K562 (cell line): ENCODE results near the gene AGA. TPM values are rescaled to one million over a fixed set of nuclear protein-coding genes. Genes with fewer than 3 reads are reported as not detected.
A peak's percentile ranks its signal among the peaks of the same experiment; 100 is the strongest.

Source experiments
- ADNP ChIP-seq: fragments of 200-800 bp; sonication (Bioruptor generic); IDR thresholded peaks from 2 replicates; pipeline ENCODE4 v1.6.1; 2016; ENCODE audit warnings: missing genetic modification characterization, missing compliant biosample characterization
- BRF1 ChIP-seq: IDR thresholded peaks from 3 replicates; pipeline ENCODE4 v1.6.1; 2011; ENCODE audit warnings: borderline replicate concordance, mild to moderate bottlenecking; ENCODE audit not compliant: insufficient read length; ENCODE audit errors: extremely low read depth
- CCNT2 ChIP-seq: IDR thresholded peaks from 2 replicates; pipeline ENCODE4 v1.6.1; 2011; ENCODE audit warnings: borderline replicate concordance, low read depth, mild to moderate bottlenecking, moderate library complexity, mixed read lengths, low read length; ENCODE audit not compliant: insufficient read length; ENCODE audit errors: extremely low read depth
- DNMT1 ChIP-seq: fragments of 450-650 bp; IDR thresholded peaks from 2 replicates; pipeline ENCODE4 v1.6.1; 2016; ENCODE audit warnings: antibody characterized with exemption, mild to moderate bottlenecking
- HSF4 ChIP-seq: fragments of 250-450 bp; sonication (Bioruptor Pico); IDR thresholded peaks from 2 replicates; pipeline ENCODE4 v2.1.2; 2022; ENCODE audit warnings: mild to moderate bottlenecking, moderate library complexity, borderline replicate concordance
- MEF2A ChIP-seq: IDR thresholded peaks from 2 replicates; pipeline ENCODE4 v1.6.1; 2011; ENCODE audit warnings: low read depth, mild to moderate bottlenecking, low read length, moderate library complexity; ENCODE audit not compliant: control insufficient read depth
- NFE2L1 ChIP-seq: fragments of 450-650 bp; IDR thresholded peaks from 2 replicates; pipeline ENCODE4 v1.6.1; 2016; ENCODE audit warnings: missing genetic modification characterization, low read depth, mild to moderate bottlenecking, missing compliant biosample characterization, moderate library complexity, borderline replicate concordance
- PHTF2 ChIP-seq: fragments of 250-450 bp; sonication (Bioruptor Pico); IDR thresholded peaks from 2 replicates; pipeline ENCODE4 v1.5.0; 2021; ENCODE audit warnings: mild to moderate bottlenecking
- STAG1 ChIP-seq: sonication (generic); formaldehyde crosslinking; IDR thresholded peaks from 2 replicates; pipeline ENCODE4 v1.5.0; 2020; ENCODE audit warnings: missing genetic modification reagents, borderline replicate concordance
- ZBTB7A ChIP-seq: IDR thresholded peaks from 2 replicates; pipeline ENCODE4 v1.6.1; 2011; ENCODE audit warnings: low read depth, mild to moderate bottlenecking, low read length, moderate library complexity, borderline replicate concordance; ENCODE audit not compliant: control insufficient read depth
- ZC3H11A ChIP-seq: IDR thresholded peaks from 2 replicates; pipeline ENCODE4 v1.6.1; 2012; ENCODE audit warnings: low read depth, low read length, improper control_type of control experiment
- ZNF764 ChIP-seq: fragments of 250-450 bp; sonication (Bioruptor Pico); IDR thresholded peaks from 2 replicates; pipeline ENCODE4 v1.4.0; 2020; ENCODE audit warnings: low read depth, mild to moderate bottlenecking, moderate library complexity
- polyA plus RNA-seq, 8 experiments: library from polyadenylated mRNA; depleted of rRNA in 4 of 8; stranded (reverse) in 5 of 8; unstranded in 3 of 8; fragments of >200 nt; fragmentation: Nextera tagmentation in 2 of 8; fragmentation: Illumina TruSeq in 1 of 8; extraction: Ambion mirVana in 2 of 8; extraction: Trizol in 1 of 8; gene quantifications; 2 replicates each; pipeline versions ENCODE4 v1.2.1 to v1.2.3, GENCODE V29; 2011 to 2014; ENCODE audit warnings: inconsistent platforms in 1 of 8, missing spikeins in 1 of 8
- total RNA-seq, 7 experiments: library from RNA; depleted of rRNA in 6 of 7; stranded (reverse); fragments of >200 nt in 6 of 7; fragmentation: Illumina TruSeq in 2 of 7; extraction: Trizol in 2 of 7; gene quantifications; 2 replicates each; pipeline versions ENCODE4 v1.2.1 to v1.2.3, GENCODE V29; 2011 to 2021; ENCODE audit warnings: low replicate concordance in 1 of 7
- TF ChIP-seq, protein P1 (sequence below), 3 experiments: fragments of 200-800 bp in 1 of 3; fragments of 250-450 bp in 1 of 3; fragments of 450-650 bp in 1 of 3; sonication (Bioruptor Pico) in 1 of 3; sonication (Bioruptor generic) in 1 of 3; formaldehyde crosslinking in 1 of 3; IDR thresholded peaks; 2 replicates each; pipeline versions ENCODE4 v1.6.1 to v1.8.0; 2016 to 2022; ENCODE audit warnings: mild to moderate bottlenecking in 2 of 3, missing genetic modification characterization in 2 of 3, missing compliant biosample characterization in 1 of 3, moderate library complexity in 1 of 3
- TF ChIP-seq, protein P2 (sequence below): fragments of 450-650 bp; formaldehyde crosslinking; IDR thresholded peaks from 2 replicates; pipeline ENCODE4 v1.4.0; 2020; ENCODE audit warnings: mild to moderate bottlenecking, moderate library complexity
- TF ChIP-seq, protein P3 (sequence below): sonication (generic); formaldehyde crosslinking; IDR thresholded peaks from 2 replicates; pipeline ENCODE4 v1.8.0; 2022; ENCODE audit warnings: mild to moderate bottlenecking, missing genetic modification reagents
- TF ChIP-seq, protein P4 (sequence below): fragments of 450-650 bp; IDR thresholded peaks from 2 replicates; pipeline ENCODE4 v1.6.1; 2016; ENCODE audit warnings: low read depth, mild to moderate bottlenecking, moderate library complexity
- TF ChIP-seq, protein P5 (sequence below): fragments of 250-450 bp; sonication (Bioruptor Pico); IDR thresholded peaks from 2 replicates; pipeline ENCODE4 v1.5.0; 2021; ENCODE audit warnings: mild to moderate bottlenecking, borderline replicate concordance

The AGA gene
- total and polyA plus RNA-seq, 9 of the 15 experiments (the other 6 are each of a cell fraction or from before 2014, with no cell fraction given) = 8.5 to 25.0 (median 12.6) TPM

DNA sequence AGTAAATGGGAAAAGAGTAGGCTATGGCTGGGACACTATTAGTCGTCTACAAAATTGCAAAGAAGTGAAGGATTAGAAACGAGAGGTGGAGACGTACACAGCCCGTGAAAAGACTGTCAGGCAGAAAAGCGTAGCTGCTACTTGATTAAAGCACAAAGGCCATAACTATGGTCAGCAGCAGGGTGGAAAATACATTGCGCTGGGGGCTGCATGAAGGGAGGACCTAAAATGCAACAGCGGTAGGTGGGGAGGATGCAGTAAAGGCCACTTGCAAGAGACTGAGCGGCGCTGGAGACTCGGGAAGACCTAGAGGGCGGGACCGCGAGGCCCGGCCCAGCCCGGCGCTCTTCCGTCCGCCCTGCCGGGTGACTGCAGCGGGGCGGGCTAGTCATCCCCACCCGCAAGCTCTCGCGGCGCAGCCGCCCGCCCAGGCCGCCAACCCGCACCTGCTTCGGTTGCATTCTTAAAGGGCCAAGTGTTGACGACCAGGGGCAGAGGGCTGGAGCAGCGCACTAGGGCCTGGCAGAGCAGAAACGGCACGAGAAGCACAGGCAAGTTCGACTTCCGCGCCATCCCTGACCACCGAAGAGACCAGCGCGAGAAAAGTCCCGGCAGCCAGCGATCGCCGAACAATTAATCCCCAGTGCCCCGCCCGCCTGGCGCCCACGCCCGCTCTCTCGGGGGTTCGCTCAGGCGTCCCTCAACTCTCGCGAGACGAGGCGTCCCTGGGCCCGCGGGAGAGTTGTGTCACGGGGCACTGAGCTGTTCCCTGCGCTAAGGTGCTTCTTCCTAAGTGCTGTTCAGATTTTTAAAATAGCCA, at the start of gene AGA (continued):
- no peak for TF ChIP-seq MEF2A
- no peak for TF ChIP-seq DNMT1
- TF ChIP-seq, protein P1, sequence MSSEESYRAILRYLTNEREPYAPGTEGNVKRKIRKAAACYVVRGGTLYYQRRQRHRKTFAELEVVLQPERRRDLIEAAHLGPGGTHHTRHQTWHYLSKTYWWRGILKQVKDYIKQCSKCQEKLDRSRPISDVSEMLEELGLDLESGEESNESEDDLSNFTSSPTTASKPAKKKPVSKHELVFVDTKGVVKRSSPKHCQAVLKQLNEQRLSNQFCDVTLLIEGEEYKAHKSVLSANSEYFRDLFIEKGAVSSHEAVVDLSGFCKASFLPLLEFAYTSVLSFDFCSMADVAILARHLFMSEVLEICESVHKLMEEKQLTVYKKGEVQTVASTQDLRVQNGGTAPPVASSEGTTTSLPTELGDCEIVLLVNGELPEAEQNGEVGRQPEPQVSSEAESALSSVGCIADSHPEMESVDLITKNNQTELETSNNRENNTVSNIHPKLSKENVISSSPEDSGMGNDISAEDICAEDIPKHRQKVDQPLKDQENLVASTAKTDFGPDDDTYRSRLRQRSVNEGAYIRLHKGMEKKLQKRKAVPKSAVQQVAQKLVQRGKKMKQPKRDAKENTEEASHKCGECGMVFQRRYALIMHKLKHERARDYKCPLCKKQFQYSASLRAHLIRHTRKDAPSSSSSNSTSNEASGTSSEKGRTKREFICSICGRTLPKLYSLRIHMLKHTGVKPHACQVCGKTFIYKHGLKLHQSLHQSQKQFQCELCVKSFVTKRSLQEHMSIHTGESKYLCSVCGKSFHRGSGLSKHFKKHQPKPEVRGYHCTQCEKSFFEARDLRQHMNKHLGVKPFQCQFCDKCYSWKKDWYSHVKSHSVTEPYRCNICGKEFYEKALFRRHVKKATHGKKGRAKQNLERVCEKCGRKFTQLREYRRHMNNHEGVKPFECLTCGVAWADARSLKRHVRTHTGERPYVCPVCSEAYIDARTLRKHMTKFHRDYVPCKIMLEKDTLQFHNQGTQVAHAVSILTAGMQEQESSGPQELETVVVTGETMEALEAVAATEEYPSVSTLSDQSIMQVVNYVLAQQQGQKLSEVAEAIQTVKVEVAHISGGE (CRISPR knock-in tag; IDR thresholded peaks at IDR 0.05) = peak in 1 of 3 experiments; percentile 76; a peak in 2 of 6 replicates
- TF ChIP-seq ADNP (tag) = no peak
- TF ChIP-seq ZC3H11A = no peak
- no peak for TF ChIP-seq STAG1 (CRISPR knock-in tag)
- no peak for TF ChIP-seq NFE2L1 (tag)
- TF ChIP-seq, protein P2, sequence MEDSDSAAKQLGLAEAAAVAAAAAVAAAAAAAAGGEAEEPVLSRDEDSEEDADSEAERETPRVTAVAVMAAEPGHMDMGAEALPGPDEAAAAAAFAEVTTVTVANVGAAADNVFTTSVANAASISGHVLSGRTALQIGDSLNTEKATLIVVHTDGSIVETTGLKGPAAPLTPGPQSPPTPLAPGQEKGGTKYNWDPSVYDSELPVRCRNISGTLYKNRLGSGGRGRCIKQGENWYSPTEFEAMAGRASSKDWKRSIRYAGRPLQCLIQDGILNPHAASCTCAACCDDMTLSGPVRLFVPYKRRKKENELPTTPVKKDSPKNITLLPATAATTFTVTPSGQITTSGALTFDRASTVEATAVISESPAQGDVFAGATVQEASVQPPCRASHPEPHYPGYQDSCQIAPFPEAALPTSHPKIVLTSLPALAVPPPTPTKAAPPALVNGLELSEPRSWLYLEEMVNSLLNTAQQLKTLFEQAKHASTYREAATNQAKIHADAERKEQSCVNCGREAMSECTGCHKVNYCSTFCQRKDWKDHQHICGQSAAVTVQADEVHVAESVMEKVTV (CRISPR knock-in tag) = no peak
- peak; percentile 79 for TF ChIP-seq CCNT2
- TF ChIP-seq, protein P3, sequence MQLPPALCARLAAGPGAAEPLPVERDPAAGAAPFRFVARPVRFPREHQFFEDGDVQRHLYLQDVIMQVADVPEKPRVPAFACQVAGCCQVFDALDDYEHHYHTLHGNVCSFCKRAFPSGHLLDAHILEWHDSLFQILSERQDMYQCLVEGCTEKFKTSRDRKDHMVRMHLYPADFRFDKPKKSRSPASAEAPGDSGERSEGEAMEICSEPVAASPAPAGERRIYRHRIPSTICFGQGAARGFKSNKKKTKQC = peak; percentile 77; the same call in 1 of the 2 replicates
- no peak for TF ChIP-seq BRF1
- no peak for TF ChIP-seq ZBTB7A
- no peak for TF ChIP-seq PHTF2 (CRISPR knock-in tag)
- TF ChIP-seq HSF4 (CRISPR knock-in tag) = no peak
- TF ChIP-seq, protein P4, sequence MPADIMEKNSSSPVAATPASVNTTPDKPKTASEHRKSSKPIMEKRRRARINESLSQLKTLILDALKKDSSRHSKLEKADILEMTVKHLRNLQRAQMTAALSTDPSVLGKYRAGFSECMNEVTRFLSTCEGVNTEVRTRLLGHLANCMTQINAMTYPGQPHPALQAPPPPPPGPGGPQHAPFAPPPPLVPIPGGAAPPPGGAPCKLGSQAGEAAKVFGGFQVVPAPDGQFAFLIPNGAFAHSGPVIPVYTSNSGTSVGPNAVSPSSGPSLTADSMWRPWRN = no peak
- TF ChIP-seq, protein P5, sequence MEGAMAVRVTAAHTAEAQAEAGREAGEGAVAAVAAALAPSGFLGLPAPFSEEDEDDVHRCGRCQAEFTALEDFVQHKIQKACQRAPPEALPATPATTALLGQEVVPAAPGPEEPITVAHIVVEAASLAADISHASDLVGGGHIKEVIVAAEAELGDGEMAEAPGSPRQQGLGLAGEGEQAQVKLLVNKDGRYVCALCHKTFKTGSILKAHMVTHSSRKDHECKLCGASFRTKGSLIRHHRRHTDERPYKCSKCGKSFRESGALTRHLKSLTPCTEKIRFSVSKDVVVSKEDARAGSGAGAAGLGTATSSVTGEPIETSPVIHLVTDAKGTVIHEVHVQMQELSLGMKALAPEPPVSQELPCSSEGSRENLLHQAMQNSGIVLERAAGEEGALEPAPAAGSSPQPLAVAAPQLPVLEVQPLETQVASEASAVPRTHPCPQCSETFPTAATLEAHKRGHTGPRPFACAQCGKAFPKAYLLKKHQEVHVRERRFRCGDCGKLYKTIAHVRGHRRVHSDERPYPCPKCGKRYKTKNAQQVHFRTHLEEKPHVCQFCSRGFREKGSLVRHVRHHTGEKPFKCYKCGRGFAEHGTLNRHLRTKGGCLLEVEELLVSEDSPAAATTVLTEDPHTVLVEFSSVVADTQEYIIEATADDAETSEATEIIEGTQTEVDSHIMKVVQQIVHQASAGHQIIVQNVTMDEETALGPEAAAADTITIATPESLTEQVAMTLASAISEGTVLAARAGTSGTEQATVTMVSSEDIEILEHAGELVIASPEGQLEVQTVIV (CRISPR knock-in tag) = no peak
- TF ChIP-seq ZNF764 (CRISPR knock-in tag) = no peak
